ENCODE data around the gene HAUS3.

Gene HAUS3

GRCh38 chr4:2284161-2284933 lies 42.4 kb upstream of the HAUS3 start:
- H2AK5ac ChIP-seq (ENCODE audit: low read depth, low read length), result peak overlapping the region; percentile 30
- H3K9me3 ChIP-seq (replicated peaks in 1 of 2; ENCODE audit: control insufficient read depth in 2 of 2, insufficient read depth in 1 of 2, low read depth in 1 of 2, low read length in 2 of 2), result no peaks in the 10 kb centered on the region
- peak overlapping the region; percentile 26 for H4K8ac ChIP-seq (ENCODE audit: low read depth, low read length)
- no peak overlapping the region for H2BK12ac ChIP-seq (ENCODE audit: low read length)
- no peak overlapping the region for H3K27ac ChIP-seq (replicated peaks; ENCODE audit: low read length)
- no peaks in the 10 kb centered on the region for H3K79me1 ChIP-seq (ENCODE audit: low read depth, low read length)
- peaks cover 0 to 20% of the 10 kb centered on the region in 2 donors for H3K4me1 ChIP-seq (ENCODE audit: control insufficient read depth in 2 of 2, insufficient read depth in 1 of 2, low read depth in 1 of 2, low read length in 2 of 2)
- no peak overlapping the region for H3K4me3 ChIP-seq (ENCODE audit: low read length in 2 of 2)
- H3K36me3 ChIP-seq (replicated peaks in 1 of 2; ENCODE audit: control insufficient read depth in 2 of 2, insufficient read depth in 2 of 2, low read length in 2 of 2), result no peaks in the 10 kb centered on the region
- no peak overlapping the region for H3K14ac ChIP-seq (ENCODE audit: low read length)
- peak overlapping the region; percentile 0 for H3K23ac ChIP-seq (ENCODE audit: low read depth, low read length, poor library complexity)
- H3K18ac ChIP-seq (ENCODE audit: low read length), result peak overlapping the region; percentile 36
- no peak for DNase-seq (ENCODE audit: low spot score)
- peaks cover 0 to 21% (median 0%) of the 10 kb centered on the region in 3 experiments for H3K27me3 ChIP-seq (ENCODE audit: control insufficient read depth in 3 of 3, insufficient read depth in 3 of 3, low read depth in 1 of 3, low read length in 3 of 3)
- no peak overlapping the region for H2BK120ac ChIP-seq (ENCODE audit: low read depth, low read length)
- no peak overlapping the region for H4K91ac ChIP-seq (ENCODE audit: low read depth, low read length, poor library complexity)
- no peak overlapping the region for H3K4ac ChIP-seq (ENCODE audit: low read length)
- H2BK15ac ChIP-seq (ENCODE audit: low read length), result no peak overlapping the region
- no peak overlapping the region for H2AFZ ChIP-seq (ENCODE audit: low read length)
- H2BK5ac ChIP-seq (ENCODE audit: low read length), result no peak overlapping the region
- H3K9ac ChIP-seq (ENCODE audit: low read depth, low read length, poor library complexity), result no peak overlapping the region
- H3K4me2 ChIP-seq (ENCODE audit: insufficient read depth, low read length, poor library complexity, severe bottlenecking), result no peak overlapping the region
- WGBS, 2 donors (ENCODE audit: extremely low coverage in 2 of 2, insufficient read length in 2 of 2, insufficient replicate concordance in 1 of 2), result no CpG with 5 or more reads among the region's 23 CpGs

GRCh38 chr4:2283199-2283711 lies 41.3 kb upstream of the HAUS3 start:
- Histone ChIP-seq H3K9ac (ENCODE audit: low read depth, low read length, poor library complexity) (no peak overlapping the region), H2AK5ac (ENCODE audit: low read depth, low read length) (no peak overlapping the region)
- 100% methylated on average over 1 to 2 of the region's 3 CpGs for WGBS, 2 donors (ENCODE audit: extremely low coverage in 2 of 2, insufficient read length in 2 of 2, insufficient replicate concordance in 1 of 2)

GRCh38 chr4:2281575-2282343 lies 39.8 kb upstream of the HAUS3 start:
- H2BK120ac ChIP-seq (ENCODE audit: low read depth, low read length), result no peak overlapping the region
- no peak overlapping the region for H3K14ac ChIP-seq (ENCODE audit: low read length)
- no peak overlapping the region for H3K4me3 ChIP-seq (ENCODE audit: low read length in 2 of 2)
- H3K9ac ChIP-seq (ENCODE audit: low read depth, low read length, poor library complexity), result no peak overlapping the region
- no peak overlapping the region for H2BK5ac ChIP-seq (ENCODE audit: low read length)
- H3K27ac ChIP-seq (replicated peaks; ENCODE audit: low read length), result no peak overlapping the region
- DNase-seq (ENCODE audit: low spot score), result no peak
- no peak overlapping the region for H3K4ac ChIP-seq (ENCODE audit: low read length)
- H3K18ac ChIP-seq (ENCODE audit: low read length), result peak overlapping the region; percentile 57
- no peak overlapping the region for H2BK12ac ChIP-seq (ENCODE audit: low read length)
- no peak overlapping the region for H3K4me2 ChIP-seq (ENCODE audit: insufficient read depth, low read length, poor library complexity, severe bottlenecking)
- peak overlapping the region; percentile 66 for H3K23ac ChIP-seq (ENCODE audit: low read depth, low read length, poor library complexity)
- no peak overlapping the region for H2AFZ ChIP-seq (ENCODE audit: low read length)
- no peaks in the 10 kb centered on the region for H3K36me3 ChIP-seq (replicated peaks in 1 of 2; ENCODE audit: control insufficient read depth in 2 of 2, insufficient read depth in 2 of 2, low read length in 2 of 2)
- peaks cover 0 to 13% of the 10 kb centered on the region in 2 donors for H3K4me1 ChIP-seq (ENCODE audit: control insufficient read depth in 2 of 2, insufficient read depth in 1 of 2, low read depth in 1 of 2, low read length in 2 of 2)
- H4K91ac ChIP-seq (ENCODE audit: low read depth, low read length, poor library complexity), result no peak overlapping the region
- no peaks in the 10 kb centered on the region for H3K79me1 ChIP-seq (ENCODE audit: low read depth, low read length)
- peaks cover 0 to 14% (median 0%) of the 10 kb centered on the region in 3 experiments for H3K27me3 ChIP-seq (ENCODE audit: control insufficient read depth in 3 of 3, insufficient read depth in 3 of 3, low read depth in 1 of 3, low read length in 3 of 3)
- no peaks in the 10 kb centered on the region for H3K9me3 ChIP-seq (replicated peaks in 1 of 2; ENCODE audit: control insufficient read depth in 2 of 2, insufficient read depth in 1 of 2, low read depth in 1 of 2, low read length in 2 of 2)
- H4K8ac ChIP-seq (ENCODE audit: low read depth, low read length), result no peak overlapping the region
- no CpG with 5 or more reads among the region's 10 CpGs for WGBS, 2 donors (ENCODE audit: extremely low coverage in 2 of 2, insufficient read length in 2 of 2, insufficient replicate concordance in 1 of 2)
- peak overlapping the region; percentile 55 for H2BK15ac ChIP-seq (ENCODE audit: low read length)
- H2AK5ac ChIP-seq (ENCODE audit: low read depth, low read length), result no peak overlapping the region

More at GRCh38 chr4:2283199-2283711, 41.3 kb upstream of the HAUS3 start:
- Histone ChIP-seq H4K8ac (ENCODE audit: low read depth, low read length) (no peak overlapping the region), H3K36me3 (replicated peaks in 1 of 2; ENCODE audit: control insufficient read depth in 2 of 2, insufficient read depth in 2 of 2, low read length in 2 of 2) (no peaks in the 10 kb centered on the region), H3K4me2 (ENCODE audit: insufficient read depth, low read length, poor library complexity, severe bottlenecking) (no peak overlapping the region), H3K14ac (ENCODE audit: low read length) (no peak overlapping the region), H2BK120ac (ENCODE audit: low read depth, low read length) (no peak overlapping the region), H4K91ac (ENCODE audit: low read depth, low read length, poor library complexity) (no peak overlapping the region), H3K4ac (ENCODE audit: low read length) (no peak overlapping the region), H3K18ac (ENCODE audit: low read length) (no peak overlapping the region), H3K27ac (replicated peaks; ENCODE audit: low read length) (no peak overlapping the region), H2BK15ac (ENCODE audit: low read length) (peak overlapping the region; percentile 2), H2AFZ (ENCODE audit: low read length) (no peak overlapping the region), H2BK12ac (ENCODE audit: low read length) (no peak overlapping the region), H3K79me1 (ENCODE audit: low read depth, low read length) (no peaks in the 10 kb centered on the region), H3K9me3 (replicated peaks in 1 of 2; ENCODE audit: control insufficient read depth in 2 of 2, insufficient read depth in 1 of 2, low read depth in 1 of 2, low read length in 2 of 2) (no peaks in the 10 kb centered on the region), H3K4me1 (ENCODE audit: control insufficient read depth in 2 of 2, insufficient read depth in 1 of 2, low read depth in 1 of 2, low read length in 2 of 2) (peaks cover 0 to 20% of the 10 kb centered on the region in 2 donors), H3K4me3 (ENCODE audit: low read length in 2 of 2) (no peak overlapping the region), H3K27me3 (ENCODE audit: control insufficient read depth in 3 of 3, insufficient read depth in 3 of 3, low read depth in 1 of 3, low read length in 3 of 3) (peaks cover 0 to 21% (median 0%) of the 10 kb centered on the region in 3 experiments), H2BK5ac (ENCODE audit: low read length) (no peak overlapping the region), H3K23ac (ENCODE audit: low read depth, low read length, poor library complexity) (peak overlapping the region; percentile 0)
- no peak for DNase-seq (ENCODE audit: low spot score)

All from neuronal stem cell (in vitro differentiated cells).